Mucosa of rectum (tissue), 2 donors: ENCODE data around the gene FBXO31.

Experiments
- H3K27ac ChIP-seq, 2 donors: one replicate each; pipeline ENCODE4 v1.7.0; 2013; ENCODE audit warnings: inconsistent platforms in 2 of 2, low read depth in 2 of 2, low read length in 2 of 2
- H3K27me3 ChIP-seq, 2 donors: one replicate each; pipeline ENCODE4 v1.7.0; 2013; ENCODE audit warnings: low read length in 2 of 2; ENCODE audit not compliant: control insufficient read depth in 2 of 2, insufficient read depth in 2 of 2
- H3K36me3 ChIP-seq, 2 donors: one replicate each; pipeline ENCODE4 v1.7.0; 2013; ENCODE audit warnings: low read length in 2 of 2; ENCODE audit not compliant: control insufficient read depth in 2 of 2, insufficient read depth in 2 of 2
- H3K4me1 ChIP-seq, 2 donors: one replicate each; pipeline ENCODE4 v1.7.0; 2013; ENCODE audit warnings: low read length in 2 of 2, mild to moderate bottlenecking in 1 of 2; ENCODE audit not compliant: control insufficient read depth in 2 of 2, insufficient read depth in 2 of 2
- H3K4me3 ChIP-seq, 2 donors: one replicate each; pipeline ENCODE4 v1.7.0; 2013; ENCODE audit warnings: low read length in 2 of 2
- H3K9ac ChIP-seq, 2 donors: one replicate each; pipeline ENCODE4 v1.7.0; 2013; ENCODE audit warnings: low read length in 2 of 2, low read depth in 1 of 2, mild to moderate bottlenecking in 1 of 2
- H3K9me3 ChIP-seq, 2 donors: one replicate each; pipeline ENCODE4 v1.7.0; 2013; ENCODE audit warnings: low read length in 2 of 2; ENCODE audit not compliant: control insufficient read depth in 2 of 2
- donor health status: healthy.
- donor health status: Normal muscosa, but diverticular disease.

FBXO31 gene

GRCh38 chr16:87279094-87279658 lies 104.4 kb downstream of the FBXO31 start:
- Histone ChIP-seq H3K4me3 (no peak overlapping the region), H3K36me3 (no peaks in the 10 kb centered on the region), H3K27me3 (no peaks in the 10 kb centered on the region), H3K9ac (no peak overlapping the region), H3K27ac (no peak overlapping the region), H3K9me3 (no peaks in the 10 kb centered on the region), H3K4me1 (peaks cover 3 to 14% of the 10 kb centered on the region in 2 donors)

- Histone ChIP-seq H3K4me1 (peaks cover 3 to 14% of the 10 kb centered on the region in 2 donors), H3K9me3 (no peaks in the 10 kb centered on the region), H3K36me3 (no peaks in the 10 kb centered on the region), H3K27me3 (no peaks in the 10 kb centered on the region), H3K4me3 (no peak overlapping the region), H3K27ac (no peak overlapping the region), H3K9ac (peak overlapping the region in 1 of 2 donors; percentile 43)
These were observed 105.1 kb downstream of the FBXO31 start for GRCh38 chr16:87278191-87279093.
